Measurements from ENCODE around the gene CACNG4. TPM values are rescaled to one million over a fixed set of nuclear protein-coding genes. Genes with fewer than 3 reads are reported as not detected.

Gene CACNG4
- total RNA-seq, 6 donors from 2014 or later: 2.1 to 27.8 (median 8.0) TPM

- ATAC-seq (ENCODE audit: low FRiP score in 2 of 2): no peak
- DNase-seq: no peak
- Histone ChIP-seq H3K27me3 (no peaks in the 10 kb centered on the region), H3K27ac (no peak overlapping the region), H3K4me1 (no peaks in the 10 kb centered on the region), H3K4me3 (no peak overlapping the region), H3K36me3 (no peaks in the 10 kb centered on the region), H3K9me3 (no peaks in the 10 kb centered on the region)
- TF ChIP-seq POLR2A (IDR thresholded peaks at IDR 0.05) (no peak), POLR2AphosphoS5 (IDR thresholded peaks at IDR 0.05) (no peak), EP300 (IDR thresholded peaks at IDR 0.05) (no peak)
- TF ChIP-seq, protein P1, sequence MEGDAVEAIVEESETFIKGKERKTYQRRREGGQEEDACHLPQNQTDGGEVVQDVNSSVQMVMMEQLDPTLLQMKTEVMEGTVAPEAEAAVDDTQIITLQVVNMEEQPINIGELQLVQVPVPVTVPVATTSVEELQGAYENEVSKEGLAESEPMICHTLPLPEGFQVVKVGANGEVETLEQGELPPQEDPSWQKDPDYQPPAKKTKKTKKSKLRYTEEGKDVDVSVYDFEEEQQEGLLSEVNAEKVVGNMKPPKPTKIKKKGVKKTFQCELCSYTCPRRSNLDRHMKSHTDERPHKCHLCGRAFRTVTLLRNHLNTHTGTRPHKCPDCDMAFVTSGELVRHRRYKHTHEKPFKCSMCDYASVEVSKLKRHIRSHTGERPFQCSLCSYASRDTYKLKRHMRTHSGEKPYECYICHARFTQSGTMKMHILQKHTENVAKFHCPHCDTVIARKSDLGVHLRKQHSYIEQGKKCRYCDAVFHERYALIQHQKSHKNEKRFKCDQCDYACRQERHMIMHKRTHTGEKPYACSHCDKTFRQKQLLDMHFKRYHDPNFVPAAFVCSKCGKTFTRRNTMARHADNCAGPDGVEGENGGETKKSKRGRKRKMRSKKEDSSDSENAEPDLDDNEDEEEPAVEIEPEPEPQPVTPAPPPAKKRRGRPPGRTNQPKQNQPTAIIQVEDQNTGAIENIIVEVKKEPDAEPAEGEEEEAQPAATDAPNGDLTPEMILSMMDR (IDR thresholded peaks at IDR 0.05): no peak
- 75 to 77% methylated on average over 9 of the region's 9 CpGs for WGBS, 2 donors
These were observed 47.1 kb downstream of the CACNG4 start for GRCh38 chr17:67011527-67012175.

DNA sequence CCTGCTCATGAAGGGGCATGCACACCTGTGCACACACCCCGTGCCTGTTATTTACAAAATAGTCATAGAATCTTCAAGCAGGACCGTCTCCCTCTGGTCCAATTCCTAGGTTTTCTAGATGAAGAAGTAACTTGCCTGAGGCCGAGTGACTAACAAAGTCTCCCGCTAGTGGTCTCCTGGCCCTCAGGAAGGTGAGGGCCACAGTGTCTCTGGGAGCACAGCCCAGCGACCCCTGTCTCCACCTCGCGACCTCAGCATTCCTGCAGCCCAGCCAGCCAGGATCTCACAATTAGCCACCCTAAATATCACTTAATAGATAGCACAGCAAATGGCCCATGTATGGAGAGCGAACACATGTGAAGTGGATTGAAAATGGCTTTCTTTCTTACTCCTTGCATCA lies 49.4 kb downstream of the CACNG4 start:
- H3K4me3 ChIP-seq: no peak overlapping the region
- 76 to 80% methylated on average over 5 to 8 of the region's 8 CpGs for WGBS, 2 donors
- ATAC-seq (ENCODE audit: low FRiP score in 2 of 2) (no peak), DNase-seq (no peak)
- no peak for TF ChIP-seq POLR2AphosphoS5 (IDR thresholded peaks at IDR 0.05)
- TF ChIP-seq POLR2A (IDR thresholded peaks at IDR 0.05): no peak
- TF ChIP-seq, protein P1 (IDR thresholded peaks at IDR 0.05): no peak
- TF ChIP-seq EP300 (IDR thresholded peaks at IDR 0.05): no peak
- H3K36me3 ChIP-seq: no peaks in the 10 kb centered on the region
- H3K4me1 ChIP-seq: no peaks in the 10 kb centered on the region
- H3K27me3 ChIP-seq: no peaks in the 10 kb centered on the region
- no peaks in the 10 kb centered on the region for H3K9me3 ChIP-seq
- no peak overlapping the region for H3K27ac ChIP-seq

DNA sequence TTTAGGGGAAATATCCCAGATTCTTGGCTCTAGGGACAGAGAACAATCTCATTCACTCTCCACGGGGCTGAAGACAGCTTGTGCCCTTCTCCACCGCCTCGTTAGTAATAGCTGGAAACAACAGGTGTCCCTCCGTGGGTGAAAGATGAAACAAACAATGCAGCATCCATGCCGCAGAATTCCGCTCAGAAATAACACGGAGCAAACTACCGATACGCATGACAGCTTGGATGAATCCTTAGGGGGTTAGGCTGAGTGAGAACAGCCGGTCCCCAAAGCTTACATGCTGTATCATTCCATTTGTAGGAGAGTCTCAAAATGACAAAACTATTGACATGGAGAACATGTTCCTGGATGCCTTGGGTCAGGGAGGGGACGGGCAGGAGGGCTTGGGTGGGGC lies 50.5 kb downstream of the CACNG4 start:
- no peak for ATAC-seq (ENCODE audit: low FRiP score in 2 of 2)

GRCh38 chr17:67016039-67016762 lies 51.7 kb downstream of the CACNG4 start:
- Histone ChIP-seq H3K9me3 (no peaks in the 10 kb centered on the region), H3K27me3 (no peaks in the 10 kb centered on the region), H3K27ac (no peak overlapping the region), H3K4me1 (no peaks in the 10 kb centered on the region), H3K36me3 (no peaks in the 10 kb centered on the region), H3K4me3 (no peak overlapping the region)
- ATAC-seq (ENCODE audit: low FRiP score in 2 of 2): no peak
- WGBS, 2 donors: 60 to 86% methylated on average over 12 to 17 of the region's 17 CpGs
- peak in 1 of 2 donors; percentile 54 for DNase-seq
- TF ChIP-seq, protein P1 (IDR thresholded peaks at IDR 0.05): no peak
- TF ChIP-seq POLR2AphosphoS5 (IDR thresholded peaks at IDR 0.05) (no peak), EP300 (IDR thresholded peaks at IDR 0.05) (no peak), POLR2A (IDR thresholded peaks at IDR 0.05) (no peak)

More for the DNA sequence above, 50.5 kb downstream of the CACNG4 start:
- Histone ChIP-seq H3K4me1 (no peaks in the 10 kb centered on the region), H3K27me3 (no peaks in the 10 kb centered on the region), H3K9me3 (no peaks in the 10 kb centered on the region), H3K27ac (no peak overlapping the region), H3K36me3 (no peaks in the 10 kb centered on the region), H3K4me3 (no peak overlapping the region)
- WGBS, 2 donors: 80 to 88% methylated on average over 10 to 11 of the region's 11 CpGs
- DNase-seq: no peak
- TF ChIP-seq POLR2A (IDR thresholded peaks at IDR 0.05) (no peak), EP300 (IDR thresholded peaks at IDR 0.05) (no peak), POLR2AphosphoS5 (IDR thresholded peaks at IDR 0.05) (no peak)
- TF ChIP-seq, protein P1 (IDR thresholded peaks at IDR 0.05): no peak

Measured in upper lobe of left lung (tissue), 6 donors.